Head of caudate nucleus (tissue), 42 donors: ENCODE results near the gene MGLL.

Experiments
- DNase-seq, 42 donors: peaks; one replicate each; pipeline versions ENCODE4 v3.0.0 to v3.0.0-alpha.2; 2020 to 2021; ENCODE audit warnings: mixed read lengths in 7 of 42
- intact Hi-C: fragments of 100-400 bp; cut with DNase I; formaldehyde crosslinking; loops from one replicate; pipeline ENCODE4 v1.15.0; 2022

Gene MGLL

DNA sequence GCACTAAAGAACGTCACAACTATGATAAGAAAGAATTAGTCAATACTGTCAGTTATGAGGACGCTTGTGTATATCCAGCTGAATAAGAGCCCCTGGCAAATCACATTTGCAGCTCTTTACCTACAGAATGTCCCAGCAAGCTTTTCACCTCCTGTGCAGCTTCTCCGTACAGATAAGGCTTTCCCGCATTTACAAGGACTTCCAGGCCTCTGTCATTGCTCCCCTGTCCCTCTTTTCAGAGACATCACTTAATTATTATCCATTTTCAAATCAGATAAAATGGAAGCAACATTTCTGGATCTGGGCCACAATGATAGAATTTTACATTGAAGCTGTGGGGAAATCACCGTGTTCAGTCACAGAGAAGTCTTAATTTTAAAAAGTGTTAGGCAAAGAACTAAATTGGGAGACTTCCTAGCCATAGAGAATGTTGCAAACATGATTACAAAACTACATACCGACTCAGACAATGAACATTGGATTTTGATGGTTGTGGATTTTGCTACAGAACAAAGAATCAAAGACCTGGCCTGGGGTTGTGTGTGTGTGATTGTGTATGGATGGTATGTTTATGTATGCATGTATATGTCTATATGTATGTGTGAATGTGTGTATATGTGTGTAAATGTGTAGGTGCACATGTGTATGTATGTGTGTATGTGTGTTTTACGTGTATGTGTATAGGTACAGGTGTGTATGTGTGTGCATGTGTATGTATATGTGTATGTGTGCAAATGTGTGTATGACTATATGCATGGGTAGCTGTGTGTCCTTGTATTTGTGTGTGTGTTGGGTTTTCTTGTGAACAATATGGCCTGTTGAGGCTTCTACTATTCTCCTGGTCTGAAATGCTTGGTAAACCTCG lies 41.5 kb downstream of the MGLL start:
- DNase-seq, result no peak
- intact Hi-C loops, result no loop called here

GRCh38 chr3:127779747-127780146 lies 42.6 kb downstream of the MGLL start:
- intact Hi-C loops, result no loop called here
- DNase-seq, result peak in 9 of 42 donors; percentile 34 to 64 (median 54)

DNA sequence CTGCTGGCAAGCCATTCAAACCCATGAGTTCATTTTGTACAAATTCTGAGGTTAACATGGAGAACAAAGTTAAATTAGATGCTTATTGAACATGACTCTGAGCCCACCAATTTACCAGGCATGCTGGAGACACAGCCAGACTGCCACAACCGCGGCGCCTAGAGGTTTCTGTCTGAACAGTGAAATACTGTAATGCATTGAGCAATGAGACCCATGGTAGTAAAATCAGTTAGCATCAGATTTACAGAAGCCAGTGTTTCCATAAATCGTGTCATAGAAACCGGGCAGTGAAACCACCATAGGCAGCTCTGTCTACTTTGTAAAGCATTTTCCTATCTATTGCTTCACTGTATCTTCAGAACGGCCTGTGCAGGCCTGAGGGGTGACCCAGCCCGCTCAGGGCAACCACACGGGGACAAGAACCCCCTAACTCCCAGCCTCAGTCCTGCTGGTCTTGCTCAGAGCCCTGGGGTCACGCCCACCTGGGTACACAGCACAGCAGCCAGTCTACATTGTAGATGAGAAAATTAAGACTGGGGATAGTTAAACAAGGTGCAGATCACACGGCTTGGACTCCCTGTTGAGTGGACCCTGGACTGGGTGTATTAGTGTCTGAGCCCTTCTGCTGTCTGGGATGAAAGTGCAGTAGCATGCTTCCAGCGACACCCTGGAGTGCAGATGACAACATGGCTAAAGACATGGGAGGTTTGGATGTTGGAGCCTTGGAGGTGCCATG lies 44.2 kb downstream of the MGLL start:
- intact Hi-C loops, result no loop called here
- peak in 1 of 42 donors; percentile 1 for DNase-seq

DNA sequence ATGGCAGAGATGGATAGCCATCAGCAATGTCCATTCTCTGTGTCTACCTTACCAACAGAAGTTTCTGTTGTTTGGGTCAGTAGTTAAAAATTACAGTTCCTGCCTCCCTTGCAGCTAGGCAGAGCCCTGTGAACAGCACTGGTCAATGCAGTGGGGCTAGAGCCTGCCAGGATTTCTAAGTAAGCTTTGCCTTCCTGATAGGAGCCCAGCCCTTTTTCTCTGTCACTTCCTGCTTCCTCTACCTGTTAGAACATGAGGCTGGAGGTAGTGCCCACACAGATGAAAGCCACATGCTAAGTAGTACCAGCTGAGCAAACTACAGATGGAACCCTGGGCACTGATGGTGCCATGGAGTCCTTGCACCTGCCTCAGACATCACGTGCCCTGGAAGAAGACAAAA lies 45.0 kb downstream of the MGLL start:
- peak in 1 of 42 donors; percentile 2 for DNase-seq
- intact Hi-C loops, result no loop called here

DNA sequence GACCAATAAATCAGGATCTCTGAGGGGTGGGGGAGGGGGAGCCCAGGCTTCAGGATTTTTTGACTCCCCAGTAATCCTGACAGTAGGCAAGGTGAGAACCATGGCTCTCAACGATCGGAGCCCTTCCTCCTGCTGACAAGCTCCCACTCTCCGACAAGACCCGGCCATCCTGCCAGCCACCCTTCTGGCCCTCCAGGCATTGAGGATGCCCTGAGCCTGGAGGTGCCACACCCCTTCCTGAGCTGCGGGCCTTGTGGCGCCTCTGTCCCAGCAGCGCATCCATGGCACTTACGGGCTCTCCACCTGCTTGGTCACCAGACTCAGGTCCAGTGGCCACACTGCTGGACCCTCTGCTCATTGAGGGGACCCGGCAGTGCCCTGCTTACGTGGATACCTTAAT lies 46.0 kb downstream of the MGLL start:
- intact Hi-C loops, result no loop called here
- DNase-seq, result no peak

- DNase-seq, result peak in 11 of 42 donors; percentile 19 to 66 (median 48)
- intact Hi-C loops, result no loop called here
Observed at GRCh38 chr3:127775398-127776109, 46.8 kb downstream of the MGLL start.

- DNase-seq, result peak in 1 of 42 donors; percentile 7
Observed at GRCh38 chr3:127774647-127775046, 47.7 kb downstream of the MGLL start.

GRCh38 chr3:127773752-127774395 lies 48.4 kb downstream of the MGLL start:
- DNase-seq, result peak in 1 of 42 donors; percentile 14

More at GRCh38 chr3:127774647-127775046, 47.7 kb downstream of the MGLL start:
- intact Hi-C loops, result no loop called here

GRCh38 chr3:127772827-127773751 lies 49.2 kb downstream of the MGLL start:
- intact Hi-C loops, result no loop called here
- peak in 1 of 42 donors; percentile 24 for DNase-seq

More at GRCh38 chr3:127773752-127774395, 48.4 kb downstream of the MGLL start:
- intact Hi-C loops, result no loop called here

- intact Hi-C loops, result no loop called here
- DNase-seq, result no peak
Observed at GRCh38 chr3:127772273-127772672, 50.0 kb downstream of the MGLL start.

DNA sequence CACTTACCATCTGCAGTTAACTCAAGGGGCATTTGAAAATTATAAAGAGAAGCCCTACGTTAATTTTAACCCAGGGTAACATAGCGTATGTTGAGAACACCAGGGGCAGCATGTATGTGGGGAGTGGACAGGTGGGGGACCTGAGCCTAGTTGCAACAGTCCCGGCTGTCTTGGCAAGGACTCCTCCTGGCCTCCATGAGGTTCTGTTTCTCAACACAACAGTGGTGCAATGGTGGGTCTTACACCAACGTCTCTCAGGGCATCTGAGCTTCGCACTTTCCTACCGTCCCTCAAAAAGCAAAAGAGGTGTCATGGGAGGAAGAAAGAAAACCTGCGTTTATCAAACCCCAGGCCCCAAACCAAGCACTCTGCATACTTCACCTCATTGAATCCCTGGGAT lies 50.6 kb downstream of the MGLL start:
- intact Hi-C loops, result no loop called here

DNA sequence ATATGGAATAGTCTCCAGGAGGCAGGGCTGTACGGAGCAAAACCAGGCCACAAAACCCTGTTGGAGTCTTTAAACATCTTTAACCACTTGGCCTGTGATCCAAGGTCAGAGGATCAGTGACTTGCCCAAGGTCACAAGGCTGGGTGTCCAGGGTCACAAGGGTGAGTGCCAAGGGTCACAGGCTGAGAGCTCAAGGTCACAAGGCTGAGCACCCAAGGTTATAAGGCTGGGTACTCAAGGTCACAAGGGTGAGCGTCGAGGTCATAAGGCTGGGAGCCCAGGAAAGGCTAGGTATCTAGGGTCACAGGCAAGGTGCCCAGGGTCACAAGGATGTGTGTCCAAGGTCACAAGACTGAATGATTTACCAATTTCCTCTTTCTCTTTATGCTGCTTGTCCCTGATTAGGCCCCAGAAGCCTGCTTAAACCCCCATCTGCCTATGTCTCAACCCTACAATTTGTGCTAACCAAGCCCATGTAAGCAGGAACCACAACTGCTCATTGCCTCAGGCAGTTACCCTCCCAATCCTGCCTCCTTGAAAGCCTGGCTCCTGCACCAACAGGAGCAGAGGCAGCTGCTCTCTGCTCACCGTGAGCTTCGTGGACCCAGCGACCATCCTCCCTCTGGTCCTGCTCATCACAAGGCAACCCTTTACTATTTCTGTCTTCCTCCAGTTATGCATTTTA lies 51.5 kb downstream of the MGLL start:
- intact Hi-C loops, result no loop called here
- no peak for DNase-seq

More for the DNA sequence above, 50.6 kb downstream of the MGLL start:
- peak in 1 of 42 donors; percentile 2 for DNase-seq

- intact Hi-C loops, result no loop called here
- DNase-seq, result no peak
Observed at GRCh38 chr3:127769284-127770081, 52.8 kb downstream of the MGLL start.

- intact Hi-C loops, result no loop called here
- no peak for DNase-seq
Observed at GRCh38 chr3:127768346-127769008, 53.8 kb downstream of the MGLL start.

DNA sequence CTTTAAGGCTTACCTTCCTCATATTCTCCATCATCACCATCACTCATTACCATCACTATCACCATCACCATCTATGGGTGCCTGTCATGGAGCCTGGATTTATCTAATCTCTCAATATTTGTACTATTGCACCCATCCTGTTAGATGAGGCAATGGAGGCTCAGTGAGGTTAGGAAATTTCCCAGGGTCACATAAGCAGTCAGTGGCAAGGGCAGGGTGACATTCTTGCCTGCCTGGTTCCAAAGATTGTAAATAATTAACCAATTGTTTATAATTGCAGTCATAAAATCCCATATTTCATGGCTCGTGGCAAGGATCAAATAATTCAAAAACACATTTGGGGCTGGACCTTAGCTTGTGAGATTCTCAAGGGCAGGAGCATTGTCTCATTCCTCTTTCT lies 55.2 kb downstream of the MGLL start:
- intact Hi-C loops, result no loop called here
- DNase-seq, result no peak

- intact Hi-C loops, result no loop called here
- no peak for DNase-seq
Observed at GRCh38 chr3:127765735-127766134, 56.6 kb downstream of the MGLL start.
